Cardiac septum (tissue), 1 donor: ENCODE measurements around the gene SLC35F3. TPM values are rescaled to one million over a fixed set of nuclear protein-coding genes. Genes with fewer than 3 reads are reported as not detected.
"Not testable (repeated sequence)": the region's sequence is repeated elsewhere in the genome, so short reads cannot be mapped to it uniquely, and the experiment has no call there.

Source experiments
- DNase-seq: peaks from one replicate; pipeline ENCODE4 v3.0.0-alpha.2; 2020; ENCODE audit warnings: low spot score
- intact Hi-C: fragments of 100-400 bp; cut with DNase I; formaldehyde crosslinking; loops from one replicate; pipeline ENCODE4 v1.14.0; 2022
- total RNA-seq: library from RNA; stranded (reverse); fragmentation: NEBNext Ultra II Directional; extraction: Animal tissue kit (Norgen Biotek cat#: 25700); gene quantifications from one replicate; pipeline ENCODE4 v1.2.1, GENCODE V29; 2021
- donor health status: DM: no; HTN: no; CAD: no.

The SLC35F3 gene
- total RNA-seq, 1 donor from 2014 or later, result not detected

DNA sequence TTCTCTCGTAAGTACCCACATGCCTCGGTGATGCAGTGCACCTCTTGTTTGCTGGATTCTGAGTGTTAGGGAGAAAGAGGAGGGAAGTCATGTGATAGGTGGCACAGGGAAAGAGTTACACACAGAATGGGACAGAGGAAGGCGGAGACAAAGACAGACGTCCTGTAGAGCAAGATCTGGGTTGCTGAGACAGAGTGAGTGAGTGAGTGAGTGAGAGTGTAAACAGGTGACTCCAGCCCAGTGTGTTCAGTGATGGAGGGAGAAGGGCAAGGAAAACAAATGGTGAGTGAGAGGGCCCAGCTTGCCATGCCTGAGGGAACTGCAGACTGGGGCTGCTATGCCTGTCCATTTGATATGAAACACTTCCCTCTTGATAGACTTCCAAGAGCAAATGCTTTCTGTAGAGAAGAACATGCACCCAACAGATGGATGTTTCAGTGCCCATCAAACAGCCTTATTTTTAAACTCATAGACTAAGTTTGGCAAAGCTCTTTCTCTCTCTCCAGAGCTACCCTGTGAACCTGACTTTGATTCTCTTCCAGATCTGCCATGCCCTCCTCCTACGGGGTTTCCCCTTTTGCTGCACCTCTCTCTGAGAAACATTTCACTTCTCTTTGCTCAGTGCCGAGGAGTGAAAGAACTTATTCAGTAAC, 258.9 kb downstream of the SLC35F3 start:
- DNase-seq, result no peak
- intact Hi-C loops, result no loop called here

GRCh38 chr1:234164098-234164709, 259.7 kb downstream of the SLC35F3 start:
- DNase-seq, result no peak
- intact Hi-C loops, result no loop called here

GRCh38 chr1:234168061-234168724, 263.7 kb downstream of the SLC35F3 start:
- intact Hi-C loops, result no loop called here
- no peak for DNase-seq

DNA sequence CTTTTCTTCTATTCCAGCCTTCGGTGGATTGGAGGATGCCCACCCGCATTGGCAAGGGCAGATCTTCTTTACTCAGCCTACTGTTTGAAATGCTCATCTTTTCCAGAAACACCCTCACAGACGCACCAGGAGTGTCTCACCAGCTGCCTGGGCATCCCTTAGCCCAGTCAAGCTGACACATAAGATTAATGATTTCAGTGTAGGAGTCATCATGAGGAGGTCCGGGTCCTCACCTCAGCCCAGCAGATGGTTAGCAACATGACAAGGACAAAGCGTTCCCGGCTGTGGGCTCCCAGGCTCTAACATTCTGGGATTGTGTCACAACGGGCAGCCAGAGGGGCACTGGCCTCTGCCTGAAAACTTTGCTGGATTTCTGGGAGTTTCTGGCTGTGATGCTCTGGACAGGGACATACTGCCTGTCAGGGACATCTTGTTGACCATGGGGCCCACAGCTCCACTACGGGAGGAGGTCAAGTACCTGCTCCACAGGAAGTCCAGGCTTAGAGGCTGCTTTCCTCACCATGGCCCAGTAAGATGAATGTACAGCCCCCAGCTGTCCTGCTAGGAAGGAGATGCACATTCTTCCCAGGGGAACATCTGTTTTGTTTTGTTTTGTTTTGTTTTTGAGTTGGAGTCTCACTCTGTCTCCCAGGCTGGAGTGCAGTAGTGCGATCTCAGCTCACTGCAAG, 264.8 kb downstream of the SLC35F3 start:
- intact Hi-C loops, result no loop called here
- DNase-seq, result no peak

DNA sequence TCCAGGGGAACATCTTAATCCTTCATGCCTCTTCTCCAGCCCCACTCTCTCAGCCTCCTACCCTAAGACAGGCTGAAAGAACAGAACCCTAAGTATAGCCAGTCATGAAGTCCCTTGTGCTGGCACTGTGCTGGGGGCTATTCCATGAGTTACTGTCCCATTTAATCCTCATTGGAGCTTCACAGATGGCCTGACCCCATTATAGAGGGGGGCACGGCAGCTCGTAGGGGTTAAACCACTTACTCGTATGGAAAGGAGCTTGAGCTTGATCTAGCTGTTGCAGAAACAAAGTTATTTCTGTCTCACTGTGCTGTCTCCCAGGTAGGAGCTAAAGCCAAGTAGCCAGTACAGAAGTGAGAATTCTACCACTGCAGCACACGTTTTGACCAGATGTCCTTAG, 265.6 kb downstream of the SLC35F3 start:
- no peak for DNase-seq

DNA sequence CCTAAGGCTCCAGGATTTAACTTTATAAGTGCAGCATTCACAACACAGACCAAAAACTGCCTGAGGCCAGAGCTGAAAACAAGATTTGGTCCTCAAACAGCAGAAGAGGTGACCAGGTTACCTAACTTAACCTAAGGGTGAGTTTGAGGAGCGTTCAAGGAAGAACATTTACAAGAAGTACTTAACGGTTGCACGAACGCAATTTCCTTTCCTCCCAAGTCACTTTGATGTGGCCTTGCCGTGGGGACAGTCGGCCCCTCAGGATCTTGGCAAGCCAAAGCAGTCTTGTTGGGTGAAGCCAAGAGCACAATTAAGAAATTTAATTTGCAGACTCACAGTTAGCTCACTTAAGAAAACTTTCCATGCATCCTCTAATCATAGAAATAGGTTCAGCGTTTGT, 266.1 kb downstream of the SLC35F3 start:
- intact Hi-C loops, result no loop called here
- DNase-seq, result no peak

More for the DNA sequence above, 265.6 kb downstream of the SLC35F3 start:
- intact Hi-C loops, result no loop called here

DNA sequence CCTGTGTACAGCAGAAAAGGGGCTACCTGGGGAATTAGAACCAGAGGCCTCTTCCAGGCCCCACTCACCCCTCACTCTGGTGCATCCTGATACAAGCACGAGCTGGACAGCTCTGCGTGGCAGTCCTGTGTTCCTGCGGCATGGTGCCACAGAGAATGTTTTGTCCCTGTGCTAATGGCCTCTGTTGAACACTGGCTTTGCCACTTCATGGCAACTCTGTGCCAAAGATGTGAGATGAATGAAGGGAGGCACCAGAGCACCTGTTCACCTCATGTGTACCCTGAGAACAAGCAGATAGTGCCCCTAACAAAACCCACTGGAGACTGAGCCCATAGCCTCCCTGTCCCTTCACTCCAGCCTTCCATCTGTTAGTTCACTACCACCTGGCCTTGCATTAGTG, 269.5 kb downstream of the SLC35F3 start:
- intact Hi-C loops, result no loop called here
- no peak for DNase-seq

DNA sequence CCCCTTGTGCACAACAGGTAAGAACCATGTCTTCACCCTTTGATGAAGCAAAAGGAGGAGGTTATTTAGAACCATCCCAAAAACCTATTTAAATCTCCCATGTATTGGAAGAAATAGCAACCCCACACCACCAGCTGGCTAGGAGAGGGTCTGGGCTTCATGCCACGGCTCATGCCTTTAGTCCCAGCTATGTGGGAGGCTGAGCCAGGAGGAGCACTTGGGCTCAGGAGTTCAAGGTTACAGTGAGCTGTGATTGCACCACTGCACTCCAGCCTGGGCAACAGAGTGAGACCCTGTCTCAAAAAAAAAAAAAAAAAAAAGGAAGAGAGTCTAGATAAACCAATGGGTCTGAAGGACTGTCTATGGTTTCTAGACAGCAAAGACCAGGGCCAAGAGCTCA, 270.9 kb downstream of the SLC35F3 start:
- DNase-seq, result no peak
- intact Hi-C loops, result no loop called here

DNA sequence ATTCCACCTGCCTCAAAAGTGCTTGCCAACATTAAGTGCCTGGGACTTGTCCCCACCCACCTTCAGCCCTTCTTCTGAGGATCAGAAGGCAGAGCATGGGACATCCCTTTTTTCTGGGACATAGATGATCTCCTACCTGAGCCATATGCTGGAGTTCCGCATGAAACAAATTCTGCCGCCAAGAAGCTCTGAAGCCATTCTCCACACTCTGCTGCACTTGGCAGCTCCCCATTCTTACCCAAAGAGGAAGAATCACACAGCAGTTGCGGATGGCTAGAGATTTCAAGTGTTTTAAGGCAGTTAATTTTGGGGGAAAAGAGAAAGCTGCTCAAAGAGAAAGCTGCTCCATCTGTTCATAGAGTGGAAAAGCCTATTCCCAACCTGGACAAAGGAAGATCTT, 271.5 kb downstream of the SLC35F3 start:
- intact Hi-C loops, result no loop called here
- no peak for DNase-seq

DNA sequence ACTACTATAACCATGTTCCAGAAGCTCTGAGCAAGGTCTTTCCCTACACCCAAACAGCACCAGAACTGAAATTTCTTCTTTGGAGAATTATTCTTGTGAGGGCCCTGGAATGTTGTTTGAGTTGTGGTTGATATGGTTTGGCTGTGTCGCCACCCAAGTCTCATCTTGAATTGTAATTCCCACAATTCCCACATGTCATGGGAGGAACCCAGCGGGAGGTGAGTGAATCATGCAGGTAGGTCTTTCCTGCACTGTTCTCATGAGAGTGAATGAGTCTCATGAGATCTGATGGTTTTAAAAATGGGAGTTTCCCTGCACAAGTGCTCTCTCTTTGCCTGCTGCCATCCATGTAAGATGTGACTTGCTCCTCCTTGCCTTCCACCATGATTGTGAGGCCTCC, 272.4 kb downstream of the SLC35F3 start:
- intact Hi-C loops, DNase-seq: not testable (repeated sequence)

DNA sequence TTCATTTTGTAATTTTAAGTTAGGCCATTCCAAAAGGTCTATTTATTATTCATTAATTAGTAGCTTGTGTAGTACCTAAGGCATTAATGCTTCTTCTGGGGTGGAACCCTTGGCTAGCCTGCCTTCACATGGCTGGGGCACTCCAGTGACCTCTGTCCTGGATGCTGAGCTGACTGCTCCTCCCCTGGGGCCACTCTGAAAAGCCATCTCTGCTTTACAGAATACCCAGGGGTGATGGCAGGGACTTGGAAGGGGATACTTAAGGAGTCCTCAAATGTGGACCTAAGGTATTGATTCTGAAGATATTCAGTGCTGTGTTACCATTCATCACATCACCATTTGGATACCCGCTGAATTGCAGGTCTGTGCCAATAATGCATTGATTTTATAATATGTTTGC, 281.0 kb downstream of the SLC35F3 start:
- intact Hi-C loops, result no loop called here

DNA sequence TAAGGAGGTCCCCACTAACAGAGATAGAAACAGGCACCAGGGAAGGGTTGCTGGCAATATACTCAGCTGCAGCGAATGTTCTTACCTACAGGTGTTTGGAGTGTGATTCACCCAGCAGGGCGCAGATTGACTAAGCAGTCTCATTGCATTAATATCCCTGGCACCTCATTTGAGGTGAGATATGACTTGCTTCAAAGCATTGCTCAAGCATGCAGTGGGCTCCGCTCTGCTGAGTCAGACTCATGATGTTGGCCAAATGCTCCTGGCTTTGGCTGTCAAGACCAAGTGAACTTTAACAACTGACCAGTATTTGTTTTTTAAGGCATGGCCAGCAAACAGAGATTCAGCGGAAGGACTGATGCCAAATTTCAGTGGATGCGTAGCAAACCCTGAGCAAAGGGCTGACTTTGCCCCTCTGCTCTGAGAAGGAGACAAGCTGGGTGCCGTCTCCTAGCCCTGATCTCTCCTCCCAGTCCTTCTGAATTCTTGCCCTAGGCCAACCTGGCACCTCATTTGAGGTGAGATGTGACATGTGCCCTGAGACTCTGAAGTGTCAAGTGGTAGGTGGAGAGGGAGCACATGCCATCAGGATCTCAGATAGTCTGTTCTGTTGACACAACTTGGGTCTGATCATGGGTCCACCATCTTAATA, 281.7 kb downstream of the SLC35F3 start:
- intact Hi-C loops, result no loop called here
- no peak for DNase-seq

More for the DNA sequence above, 281.0 kb downstream of the SLC35F3 start:
- no peak for DNase-seq

DNA sequence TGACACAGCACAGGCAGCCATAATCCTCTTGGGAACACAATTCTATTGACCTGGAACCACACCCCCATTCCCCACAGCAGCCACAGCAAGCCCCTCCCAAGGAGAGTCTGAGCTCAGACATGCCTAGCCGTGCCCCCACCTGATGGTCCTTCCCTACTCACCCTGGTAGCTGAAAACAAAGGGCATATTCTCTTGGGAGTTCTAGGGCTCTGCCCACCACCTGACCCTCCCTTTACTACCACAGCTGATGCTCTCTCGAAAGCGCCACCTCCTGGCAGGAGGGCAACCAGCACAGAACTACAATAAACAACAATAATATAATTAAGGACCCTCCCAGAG, 283.9 kb downstream of the SLC35F3 start:
- intact Hi-C loops, result no loop called here
- DNase-seq, result no peak

DNA sequence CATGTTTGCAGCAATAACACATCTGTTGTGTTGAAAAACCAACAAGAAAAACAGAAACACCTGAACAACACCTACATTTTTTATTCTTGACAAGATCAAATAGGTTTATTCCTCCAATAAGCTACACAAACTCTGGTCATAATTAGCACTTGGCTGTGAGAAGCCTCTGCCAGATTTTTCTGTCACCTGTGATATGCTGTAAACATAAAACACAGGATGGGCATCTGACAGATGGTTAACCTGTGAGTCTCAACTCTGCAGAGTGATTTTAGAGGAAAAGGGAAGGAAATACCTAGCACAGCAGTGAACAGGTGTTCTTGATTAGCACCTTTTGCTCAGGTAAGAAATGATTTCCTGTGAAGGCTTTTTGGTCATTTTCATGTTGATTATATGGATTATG, 293.4 kb downstream of the SLC35F3 start:
- DNase-seq, result no peak
- intact Hi-C loops, result no loop called here

GRCh38 chr1:234199476-234200127, 295.1 kb downstream of the SLC35F3 start:
- intact Hi-C loops, result no loop called here
- DNase-seq, result no peak

- intact Hi-C loops, result no loop called here
These were observed 296.1 kb downstream of the SLC35F3 start for GRCh38 chr1:234200566-234200965.

GRCh38 chr1:234201600-234201999, 297.1 kb downstream of the SLC35F3 start:
- no peak for DNase-seq

More at GRCh38 chr1:234200566-234200965, 296.1 kb downstream of the SLC35F3 start:
- no peak for DNase-seq

DNA sequence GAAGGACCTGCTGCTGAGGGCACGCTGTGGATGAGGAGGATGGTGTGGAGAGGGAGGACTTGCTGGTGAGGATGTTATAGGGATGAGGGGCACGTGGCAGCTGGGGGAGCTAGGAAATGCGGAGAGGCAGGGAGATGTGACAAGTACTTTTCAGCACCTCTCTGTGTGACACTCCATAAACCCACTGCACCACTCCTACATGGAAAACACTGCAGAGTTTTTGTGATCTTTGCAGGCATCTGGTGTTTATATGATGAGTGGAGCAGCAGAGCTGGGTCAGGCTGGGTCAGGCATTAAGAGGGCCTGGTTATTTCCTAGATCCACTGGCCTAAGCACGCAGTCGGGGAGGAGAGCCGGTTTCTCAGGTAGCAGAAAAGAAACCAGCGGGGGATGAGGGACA, 301.5 kb downstream of the SLC35F3 start:
- DNase-seq, result no peak
- intact Hi-C loops, result no loop called here

More at GRCh38 chr1:234201600-234201999, 297.1 kb downstream of the SLC35F3 start:
- intact Hi-C loops, result no loop called here

- DNase-seq, result no peak
These were observed 302.3 kb downstream of the SLC35F3 start for GRCh38 chr1:234206651-234207284.

More at GRCh38 chr1:234206651-234207284, 302.3 kb downstream of the SLC35F3 start:
- intact Hi-C loops, result no loop called here
